ENCODE results near the gene CMTM5.
"Not testable (repeated sequence)": the region's sequence is repeated elsewhere in the genome, so short reads cannot be mapped to it uniquely, and the experiment has no call there.

DNA sequence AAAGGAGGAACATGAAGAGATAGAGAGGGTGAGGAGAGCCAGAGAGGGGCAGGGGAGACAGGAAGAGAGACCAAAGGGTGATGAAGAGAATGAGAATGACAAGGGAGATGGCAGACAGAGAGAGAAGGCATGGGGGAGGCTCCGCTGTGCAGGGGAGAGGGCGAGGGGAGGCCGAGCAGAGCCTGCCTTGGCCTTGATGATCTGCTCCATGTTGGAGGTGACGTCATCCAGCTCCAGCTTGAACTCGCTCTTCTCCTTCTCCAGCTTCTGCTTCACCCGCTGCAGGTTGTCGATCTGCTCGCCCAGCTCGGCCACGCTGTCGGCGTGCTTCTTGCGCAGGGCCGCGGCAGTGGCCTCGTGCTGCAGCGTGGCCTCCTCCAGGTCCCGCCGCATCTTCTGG is 13.0 kb downstream of the CMTM5 start:
- not testable (repeated sequence) for TF ChIP-seq OSR1 (CRISPR knock-in tag; IDR thresholded peaks at IDR 0.05); RARB (CRISPR knock-in tag; IDR thresholded peaks at IDR 0.05); ZNF565 (CRISPR knock-in tag; conservative IDR thresholded peaks at IDR 0.05; ENCODE audit: low read depth); ZC3H10 (CRISPR knock-in tag; IDR thresholded peaks at IDR 0.05); ZNF8 (CRISPR knock-in tag; IDR thresholded peaks at IDR 0.05); ZFP3 (CRISPR knock-in tag; IDR thresholded peaks at IDR 0.05); CSDC2 (CRISPR knock-in tag; IDR thresholded peaks at IDR 0.05); TCF4 (CRISPR knock-in tag; IDR thresholded peaks at IDR 0.05; ENCODE audit: borderline replicate concordance); SNAI2 (CRISPR knock-in tag; IDR thresholded peaks at IDR 0.05); ZFP30 (CRISPR knock-in tag; IDR thresholded peaks at IDR 0.05); GLIS3 (CRISPR knock-in tag; IDR thresholded peaks at IDR 0.05); ARNTL (CRISPR knock-in tag; IDR thresholded peaks at IDR 0.05; ENCODE audit: borderline replicate concordance, low read depth)
- TF ChIP-seq, protein P1, sequence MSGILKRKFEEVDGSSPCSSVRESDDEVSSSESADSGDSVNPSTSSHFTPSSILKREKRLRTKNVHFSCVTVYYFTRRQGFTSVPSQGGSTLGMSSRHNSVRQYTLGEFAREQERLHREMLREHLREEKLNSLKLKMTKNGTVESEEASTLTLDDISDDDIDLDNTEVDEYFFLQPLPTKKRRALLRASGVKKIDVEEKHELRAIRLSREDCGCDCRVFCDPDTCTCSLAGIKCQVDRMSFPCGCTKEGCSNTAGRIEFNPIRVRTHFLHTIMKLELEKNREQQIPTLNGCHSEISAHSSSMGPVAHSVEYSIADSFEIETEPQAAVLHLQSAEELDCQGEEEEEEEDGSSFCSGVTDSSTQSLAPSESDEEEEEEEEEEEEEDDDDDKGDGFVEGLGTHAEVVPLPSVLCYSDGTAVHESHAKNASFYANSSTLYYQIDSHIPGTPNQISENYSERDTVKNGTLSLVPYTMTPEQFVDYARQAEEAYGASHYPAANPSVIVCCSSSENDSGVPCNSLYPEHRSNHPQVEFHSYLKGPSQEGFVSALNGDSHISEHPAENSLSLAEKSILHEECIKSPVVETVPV (CRISPR knock-in tag; IDR thresholded peaks at IDR 0.05): not testable (repeated sequence)
- TF ChIP-seq, protein P2, sequence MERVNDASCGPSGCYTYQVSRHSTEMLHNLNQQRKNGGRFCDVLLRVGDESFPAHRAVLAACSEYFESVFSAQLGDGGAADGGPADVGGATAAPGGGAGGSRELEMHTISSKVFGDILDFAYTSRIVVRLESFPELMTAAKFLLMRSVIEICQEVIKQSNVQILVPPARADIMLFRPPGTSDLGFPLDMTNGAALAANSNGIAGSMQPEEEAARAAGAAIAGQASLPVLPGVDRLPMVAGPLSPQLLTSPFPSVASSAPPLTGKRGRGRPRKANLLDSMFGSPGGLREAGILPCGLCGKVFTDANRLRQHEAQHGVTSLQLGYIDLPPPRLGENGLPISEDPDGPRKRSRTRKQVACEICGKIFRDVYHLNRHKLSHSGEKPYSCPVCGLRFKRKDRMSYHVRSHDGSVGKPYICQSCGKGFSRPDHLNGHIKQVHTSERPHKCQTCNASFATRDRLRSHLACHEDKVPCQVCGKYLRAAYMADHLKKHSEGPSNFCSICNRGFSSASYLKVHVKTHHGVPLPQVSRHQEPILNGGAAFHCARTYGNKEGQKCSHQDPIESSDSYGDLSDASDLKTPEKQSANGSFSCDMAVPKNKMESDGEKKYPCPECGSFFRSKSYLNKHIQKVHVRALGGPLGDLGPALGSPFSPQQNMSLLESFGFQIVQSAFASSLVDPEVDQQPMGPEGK (CRISPR knock-in tag; IDR thresholded peaks at IDR 0.05; ENCODE audit: borderline replicate concordance): not testable (repeated sequence)
